ENCODE data around the gene CORT. TPM values are rescaled to one million over a fixed set of nuclear protein-coding genes. Genes with fewer than 3 reads are reported as not detected.
A peak's percentile ranks its signal among the peaks of the same experiment; 100 is the strongest.

Gene CORT
- total RNA-seq, result under 1 TPM in 2 of 9 donors, not detected in 7; 0.19 to 0.37 TPM
- not detected for polyA plus RNA-seq
- long read RNA-seq, donor 1, result 0 reads
- long read RNA-seq, donor 2, result 0 reads
- long read RNA-seq, donor 3, result 0 reads

GRCh38 chr1:10449751-10450150 lies at the start of gene CORT:
Gene CORT (plus strand): TSS chr1:10450031. CDS start chr1:10450224, 193 bp downstream.
- no peak within 1 kb of the TSS for H3K4me3 ChIP-seq
- peaks cover 0 to 11% (median 3%) of the 10 kb centered on the region in 12 donors for H3K4me1 ChIP-seq
- no peak for ATAC-seq
- no peaks in the 10 kb centered on the region for H3K27me3 ChIP-seq
- no peak for DNase-seq
- no peaks in the 10 kb centered on the region for H3K9me3 ChIP-seq
- intact Hi-C loops (cut with DNase I), result no loop called here
- H3K36me3 ChIP-seq, result peaks cover 0 to 2% (median 0%) of the 10 kb centered on the region in 9 donors
- no peak within 1 kb of the TSS for H3K27ac ChIP-seq
- WGBS, 4 donors, result 80 to 91% (median 89%) methylated on average over 10 of the region's 10 CpGs
- TF ChIP-seq POLR2A (IDR thresholded peaks at IDR 0.05) (no peak), CTCF (IDR thresholded peaks at IDR 0.05) (no peak)

DNA sequence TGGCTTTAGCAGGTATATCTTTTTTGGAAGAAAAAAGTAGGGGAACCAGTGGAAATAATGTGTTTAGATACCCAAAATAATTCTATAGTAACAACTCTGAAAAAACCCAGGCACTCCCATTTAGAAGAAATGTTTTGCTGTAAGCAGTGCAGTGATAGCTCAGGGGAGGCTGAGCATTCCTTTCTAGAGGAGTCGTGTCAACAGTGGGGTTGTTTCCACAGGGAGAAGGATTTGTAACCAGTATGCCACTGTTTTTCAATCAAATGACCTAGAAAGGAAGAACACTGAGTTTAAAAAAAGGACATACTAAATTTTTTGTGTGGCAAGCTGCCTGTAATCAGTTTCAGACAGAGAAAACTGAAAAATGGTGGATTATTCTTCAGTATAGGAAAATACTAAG lies 48.5 kb upstream of the CORT start:
- Histone ChIP-seq H3K9me3 (no peaks in the 10 kb centered on the region), H3K36me3 (peaks cover 0 to 49% (median 42%) of the 10 kb centered on the region in 9 donors), H3K4me1 (peaks cover 0 to 47% (median 15%) of the 10 kb centered on the region in 12 donors), H3K27ac (peak overlapping the region in 1 of 12 donors; percentile 96), H3K27me3 (no peaks in the 10 kb centered on the region), H3K4me3 (peak overlapping the region in 2 of 12 donors; percentile 89 to 98)
- DNase-seq (no peak), ATAC-seq (no peak)
- TF ChIP-seq POLR2A (IDR thresholded peaks at IDR 0.05) (no peak), CTCF (IDR thresholded peaks at IDR 0.05) (no peak)
- intact Hi-C loops (cut with DNase I), result no loop called here
- 57 to 74% (median 69%) methylated on average over 1 of the region's 1 CpG for WGBS, 4 donors

DNA sequence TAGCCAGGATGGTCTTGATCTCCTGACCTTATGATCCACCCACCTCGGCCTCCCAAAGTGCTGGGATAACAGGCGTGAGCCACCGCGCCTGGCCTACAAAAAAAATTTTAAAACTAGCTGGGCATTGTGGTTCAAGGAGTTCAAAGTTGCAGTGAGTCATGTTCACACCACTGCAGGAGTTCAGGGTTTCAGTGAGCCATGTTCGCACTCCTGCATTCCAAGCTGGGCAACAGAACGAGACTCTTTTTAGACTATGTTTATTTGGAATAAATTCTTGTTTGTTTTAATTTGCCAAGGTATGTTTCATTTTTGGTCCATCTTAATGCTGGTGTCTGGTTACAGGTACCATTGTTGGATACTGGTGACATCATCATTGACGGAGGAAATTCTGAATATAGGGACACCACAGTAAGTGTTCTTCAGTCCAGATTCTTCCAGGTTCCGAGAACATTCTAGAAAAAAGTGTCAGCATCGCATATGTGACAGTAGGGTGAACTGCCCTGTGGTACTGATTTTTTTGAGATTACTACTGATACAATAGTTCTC lies 47.0 kb upstream of the CORT start:
- Histone ChIP-seq H3K27ac (peak overlapping the region in 1 of 12 donors; percentile 15), H3K9me3 (no peaks in the 10 kb centered on the region), H3K36me3 (peaks cover 0 to 64% (median 58%) of the 10 kb centered on the region in 9 donors), H3K4me3 (no peak overlapping the region), H3K4me1 (peaks cover 0 to 43% (median 12%) of the 10 kb centered on the region in 12 donors), H3K27me3 (no peaks in the 10 kb centered on the region)
- intact Hi-C loops (cut with DNase I), result no loop called here
- TF ChIP-seq CTCF (IDR thresholded peaks at IDR 0.05) (no peak), POLR2A (IDR thresholded peaks at IDR 0.05) (no peak)
- 97 to 99% (median 98%) methylated on average over 9 of the region's 9 CpGs for WGBS, 4 donors
- DNase-seq (no peak), ATAC-seq (no peak)

DNA sequence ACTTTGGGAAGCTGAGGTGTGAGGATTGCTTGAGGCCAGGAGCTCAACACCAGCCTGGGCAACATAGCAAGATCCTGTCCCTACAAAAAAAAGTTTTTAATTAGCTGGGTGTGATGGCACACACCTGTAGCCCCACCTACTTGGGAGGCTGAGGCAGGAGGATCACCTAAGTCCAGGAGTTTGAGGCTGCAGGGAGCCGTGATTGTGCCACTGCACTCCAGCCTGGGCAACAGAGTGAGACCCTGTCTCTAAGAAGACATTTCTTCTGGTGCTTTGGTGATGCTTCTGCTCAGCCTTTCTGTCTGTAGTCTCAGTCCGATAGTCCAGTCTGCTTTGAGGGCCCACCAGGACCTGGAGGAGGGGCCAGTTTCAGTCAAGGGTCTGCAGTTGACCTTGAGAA lies 42.6 kb upstream of the CORT start:
- Histone ChIP-seq H3K4me1 (peaks cover 0 to 18% (median 0%) of the 10 kb centered on the region in 12 donors), H3K9me3 (no peaks in the 10 kb centered on the region), H3K36me3 (peaks cover 3 to 100% (median 98%) of the 10 kb centered on the region in 9 donors), H3K27ac (no peak overlapping the region), H3K27me3 (no peaks in the 10 kb centered on the region), H3K4me3 (no peak overlapping the region)
- intact Hi-C loops (cut with DNase I), result no loop called here
- ATAC-seq (no peak), DNase-seq (no peak)
- TF ChIP-seq POLR2A (IDR thresholded peaks at IDR 0.05), result no peak
- TF ChIP-seq CTCF (IDR thresholded peaks at IDR 0.05), result no peak
- 91 to 96% (median 95%) methylated on average over 2 of the region's 2 CpGs for WGBS, 4 donors
